B cell (primary cell): ENCODE results near the gene TTLL6.

ENCODE experiments used
- EZH2 ChIP-seq: IDR thresholded peaks from 2 replicates; pipeline ENCODE4 v1.6.1; 2012; ENCODE audit warnings: borderline replicate concordance, low read depth, mild to moderate bottlenecking, moderate library complexity, low read length; ENCODE audit not compliant: insufficient read depth, poor library complexity, severe bottlenecking
- TF ChIP-seq, protein P1 (sequence below): fragments of 200-600 bp; IDR thresholded peaks from one replicate; pipeline ENCODE4 v1.8.0; 2022; ENCODE audit warnings: antibody characterized with exemption, mild to moderate bottlenecking

DNA sequence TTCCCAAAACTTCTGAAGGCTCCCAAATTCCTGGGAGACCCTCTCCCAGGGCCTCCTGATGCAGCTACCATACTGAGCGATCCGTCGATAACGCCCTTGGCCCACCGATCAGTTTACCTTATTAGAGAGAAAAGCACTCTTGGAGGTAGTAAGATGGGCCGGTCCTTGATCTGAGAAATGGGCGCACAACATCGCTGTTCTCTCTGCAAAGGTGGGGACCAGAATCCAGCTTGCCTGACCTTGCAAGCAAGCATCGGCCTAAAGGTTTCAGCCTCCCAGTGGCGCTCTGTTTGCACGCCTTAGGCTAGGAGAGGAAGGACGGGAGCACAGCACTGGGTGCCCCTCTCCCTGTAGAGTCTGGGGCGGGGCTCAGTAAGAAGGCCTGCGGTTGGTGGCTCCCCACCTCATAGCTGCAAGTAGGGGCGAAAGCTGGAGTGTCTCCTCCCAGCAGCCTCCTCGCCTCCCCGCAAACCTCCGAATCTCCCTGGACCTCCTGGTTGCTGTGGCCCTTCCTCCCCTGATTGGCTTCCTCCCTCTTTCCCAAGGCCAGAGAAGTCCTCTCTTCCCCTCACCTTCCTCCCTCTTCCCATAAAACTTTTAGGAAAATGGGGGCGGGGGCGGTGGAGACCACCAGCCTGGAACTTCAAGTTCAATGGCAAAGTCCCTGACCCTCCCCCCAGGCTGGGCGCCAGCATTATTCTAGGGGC, 94.7 kb downstream of the TTLL6 start, which contains the start of gene PRAC1:
- TF ChIP-seq, protein P1, sequence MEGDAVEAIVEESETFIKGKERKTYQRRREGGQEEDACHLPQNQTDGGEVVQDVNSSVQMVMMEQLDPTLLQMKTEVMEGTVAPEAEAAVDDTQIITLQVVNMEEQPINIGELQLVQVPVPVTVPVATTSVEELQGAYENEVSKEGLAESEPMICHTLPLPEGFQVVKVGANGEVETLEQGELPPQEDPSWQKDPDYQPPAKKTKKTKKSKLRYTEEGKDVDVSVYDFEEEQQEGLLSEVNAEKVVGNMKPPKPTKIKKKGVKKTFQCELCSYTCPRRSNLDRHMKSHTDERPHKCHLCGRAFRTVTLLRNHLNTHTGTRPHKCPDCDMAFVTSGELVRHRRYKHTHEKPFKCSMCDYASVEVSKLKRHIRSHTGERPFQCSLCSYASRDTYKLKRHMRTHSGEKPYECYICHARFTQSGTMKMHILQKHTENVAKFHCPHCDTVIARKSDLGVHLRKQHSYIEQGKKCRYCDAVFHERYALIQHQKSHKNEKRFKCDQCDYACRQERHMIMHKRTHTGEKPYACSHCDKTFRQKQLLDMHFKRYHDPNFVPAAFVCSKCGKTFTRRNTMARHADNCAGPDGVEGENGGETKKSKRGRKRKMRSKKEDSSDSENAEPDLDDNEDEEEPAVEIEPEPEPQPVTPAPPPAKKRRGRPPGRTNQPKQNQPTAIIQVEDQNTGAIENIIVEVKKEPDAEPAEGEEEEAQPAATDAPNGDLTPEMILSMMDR, result no peak
- TF ChIP-seq EZH2, result no peak
